Thoracic aorta (tissue), 2 donors: ENCODE results near the gene TRAF3IP1. TPM values are rescaled to one million over a fixed set of nuclear protein-coding genes. Genes with fewer than 3 reads are reported as not detected.

ENCODE experiments used
- ATAC-seq: fragments of 150-250 bp; one replicate; pipeline ENCODE4 v1.8.0; 2017; ENCODE audit warnings: low read depth; ENCODE audit not compliant: insufficient number of reproducible peaks, low FRiP score
- DNase-seq: peaks from one replicate; pipeline ENCODE4 v3.0.0-alpha.2; 2020; ENCODE audit warnings: low spot score
- H3K27ac ChIP-seq, 2 donors: fragments of 200-600 bp; sonication (generic); 1 replicate in 1 of 2; 2 replicates in 1 of 2; pipeline ENCODE4 v1.5.1; 2016; ENCODE audit warnings: mild to moderate bottlenecking in 2 of 2, moderate library complexity in 2 of 2
- H3K27me3 ChIP-seq: fragments of 200-600 bp; sonication (generic); replicated peaks from 2 replicates; pipeline ENCODE4 v1.6.0; 2016; ENCODE audit warnings: mild to moderate bottlenecking; ENCODE audit not compliant: insufficient read depth
- H3K36me3 ChIP-seq: fragments of 200-600 bp; sonication (generic); one replicate; pipeline ENCODE4 v1.5.1; 2016
- H3K4me1 ChIP-seq, 2 donors: fragments of 200-600 bp; sonication (generic); 1 replicate in 1 of 2; 2 replicates in 1 of 2; pipeline versions ENCODE4 v1.5.1 to v1.6.0; 2016; ENCODE audit warnings: low read depth in 2 of 2, mild to moderate bottlenecking in 1 of 2; ENCODE audit not compliant: control insufficient read depth in 1 of 2
- H3K4me3 ChIP-seq: fragments of 200-600 bp; sonication (generic); 2 replicates; pipeline ENCODE4 v1.5.1; 2016; ENCODE audit warnings: mild to moderate bottlenecking
- H3K9me3 ChIP-seq: fragments of 200-600 bp; sonication (generic); 2 replicates; pipeline ENCODE4 v1.5.1; 2016
- total RNA-seq, 2 donors: library from RNA; depleted of rRNA; stranded (reverse); fragments of >200 nt; gene quantifications; one replicate each; pipeline versions ENCODE4 v1.1.0 to v1.2.3, GENCODE V29; 2016
- TF ChIP-seq, protein P1 (sequence below): fragments of 200-600 bp; sonication (generic); IDR thresholded peaks from one replicate; pipeline ENCODE4 v1.5.1; 2019; ENCODE audit warnings: antibody characterized with exemption

Gene TRAF3IP1
- total RNA-seq, 2 donors from 2014 or later: 19.4 to 23.7 TPM

DNA sequence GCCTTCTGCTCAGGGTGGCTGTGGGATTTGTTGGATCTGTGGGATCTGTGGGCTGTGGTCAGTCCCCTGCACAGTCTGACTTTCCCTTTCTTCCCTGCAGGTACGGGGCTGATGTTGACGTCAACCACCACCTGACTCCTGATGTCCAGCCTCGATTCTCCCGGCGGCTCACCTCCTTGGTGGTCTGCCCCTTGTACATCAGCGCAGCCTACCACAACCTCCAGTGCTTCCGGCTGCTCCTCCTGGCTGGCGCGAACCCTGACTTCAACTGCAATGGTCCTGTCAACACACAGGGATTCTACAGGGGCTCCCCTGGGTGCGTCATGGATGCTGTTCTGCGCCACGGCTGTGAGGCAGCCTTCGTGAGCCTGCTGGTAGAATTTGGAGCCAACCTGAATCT, 123.9 kb downstream of the TRAF3IP1 start:
- DNase-seq (no peak), ATAC-seq (no peak)
- H3K27me3 ChIP-seq: no peaks in the 10 kb centered on the region
- TF ChIP-seq, protein P1, sequence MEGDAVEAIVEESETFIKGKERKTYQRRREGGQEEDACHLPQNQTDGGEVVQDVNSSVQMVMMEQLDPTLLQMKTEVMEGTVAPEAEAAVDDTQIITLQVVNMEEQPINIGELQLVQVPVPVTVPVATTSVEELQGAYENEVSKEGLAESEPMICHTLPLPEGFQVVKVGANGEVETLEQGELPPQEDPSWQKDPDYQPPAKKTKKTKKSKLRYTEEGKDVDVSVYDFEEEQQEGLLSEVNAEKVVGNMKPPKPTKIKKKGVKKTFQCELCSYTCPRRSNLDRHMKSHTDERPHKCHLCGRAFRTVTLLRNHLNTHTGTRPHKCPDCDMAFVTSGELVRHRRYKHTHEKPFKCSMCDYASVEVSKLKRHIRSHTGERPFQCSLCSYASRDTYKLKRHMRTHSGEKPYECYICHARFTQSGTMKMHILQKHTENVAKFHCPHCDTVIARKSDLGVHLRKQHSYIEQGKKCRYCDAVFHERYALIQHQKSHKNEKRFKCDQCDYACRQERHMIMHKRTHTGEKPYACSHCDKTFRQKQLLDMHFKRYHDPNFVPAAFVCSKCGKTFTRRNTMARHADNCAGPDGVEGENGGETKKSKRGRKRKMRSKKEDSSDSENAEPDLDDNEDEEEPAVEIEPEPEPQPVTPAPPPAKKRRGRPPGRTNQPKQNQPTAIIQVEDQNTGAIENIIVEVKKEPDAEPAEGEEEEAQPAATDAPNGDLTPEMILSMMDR: no peak
- H3K4me1 ChIP-seq: peaks cover 2 to 12% of the 10 kb centered on the region in 2 donors
- no peak overlapping the region for H3K4me3 ChIP-seq
- H3K36me3 ChIP-seq: peaks cover 36% of the 10 kb centered on the region
- no peaks in the 10 kb centered on the region for H3K9me3 ChIP-seq
- H3K27ac ChIP-seq: no peak overlapping the region

DNA sequence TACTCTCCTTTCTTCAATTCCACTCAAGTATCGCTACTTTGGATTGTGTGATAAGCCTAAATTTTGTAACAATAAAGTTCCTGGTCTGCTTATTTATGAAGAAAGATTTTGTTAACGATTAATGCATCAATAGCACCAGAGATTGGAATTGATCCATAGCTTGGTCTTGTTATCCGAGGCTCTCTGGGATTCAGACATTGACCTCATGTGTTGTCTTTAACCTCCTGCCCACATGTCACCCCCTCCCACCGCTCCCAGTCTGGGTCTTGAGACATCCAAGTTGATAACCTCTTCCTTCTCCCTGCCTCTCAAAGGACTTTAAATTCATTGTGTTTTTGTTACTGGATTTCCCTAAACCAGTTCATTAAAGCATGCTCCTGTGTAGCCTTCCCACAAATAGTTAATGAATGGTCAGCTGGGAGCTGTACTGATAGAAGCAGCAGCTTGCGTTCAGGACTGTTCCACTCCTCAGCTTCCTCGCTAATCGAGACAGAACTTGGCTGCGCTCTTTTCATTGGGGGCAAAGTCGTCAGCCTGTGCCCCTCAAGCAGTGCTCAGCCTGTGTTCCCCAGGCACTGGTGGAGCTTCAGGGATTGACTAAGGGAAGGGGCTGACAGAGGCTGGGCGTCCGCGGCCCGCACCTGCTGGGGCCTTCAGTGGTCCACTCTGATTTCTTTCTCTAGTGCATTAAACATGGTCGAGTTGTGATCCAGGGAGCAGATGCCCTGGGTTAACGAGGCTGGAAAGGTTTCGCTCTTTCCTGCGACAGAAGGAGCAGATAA, 125.3 kb downstream of the TRAF3IP1 start:
- peaks cover 41% of the 10 kb centered on the region for H3K36me3 ChIP-seq
- H3K4me3 ChIP-seq: no peak overlapping the region
- DNase-seq: no peak
- peaks cover 2% of the 10 kb centered on the region in 2 donors for H3K4me1 ChIP-seq
- H3K27ac ChIP-seq: no peak overlapping the region
- no peak for ATAC-seq
- no peaks in the 10 kb centered on the region for H3K9me3 ChIP-seq
- no peaks in the 10 kb centered on the region for H3K27me3 ChIP-seq
- TF ChIP-seq, protein P1: no peak

DNA sequence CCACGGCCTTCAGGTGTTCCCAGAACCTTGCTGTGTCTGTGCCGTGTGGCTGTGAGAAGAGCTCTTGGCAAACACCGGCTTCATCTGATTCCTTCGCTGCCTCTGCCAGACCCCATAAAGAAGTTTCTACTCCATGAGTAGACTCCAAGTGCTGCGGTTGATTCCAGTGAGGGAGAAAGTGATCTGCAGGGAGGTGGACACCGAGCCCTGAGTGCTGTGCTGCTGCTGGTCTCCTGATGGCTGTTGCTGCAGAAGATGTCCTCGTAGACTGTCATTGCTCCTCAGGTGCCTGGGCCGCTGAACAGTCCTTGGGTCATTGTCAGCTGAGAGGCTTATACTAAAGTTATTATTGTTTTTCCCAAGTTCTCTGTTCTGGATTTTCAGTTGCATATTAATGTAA, 126.1 kb downstream of the TRAF3IP1 start:
- TF ChIP-seq, protein P1: no peak
- Histone ChIP-seq H3K4me1 (peaks cover 0 to 2% of the 10 kb centered on the region in 2 donors), H3K36me3 (peaks cover 45% of the 10 kb centered on the region)

DNA sequence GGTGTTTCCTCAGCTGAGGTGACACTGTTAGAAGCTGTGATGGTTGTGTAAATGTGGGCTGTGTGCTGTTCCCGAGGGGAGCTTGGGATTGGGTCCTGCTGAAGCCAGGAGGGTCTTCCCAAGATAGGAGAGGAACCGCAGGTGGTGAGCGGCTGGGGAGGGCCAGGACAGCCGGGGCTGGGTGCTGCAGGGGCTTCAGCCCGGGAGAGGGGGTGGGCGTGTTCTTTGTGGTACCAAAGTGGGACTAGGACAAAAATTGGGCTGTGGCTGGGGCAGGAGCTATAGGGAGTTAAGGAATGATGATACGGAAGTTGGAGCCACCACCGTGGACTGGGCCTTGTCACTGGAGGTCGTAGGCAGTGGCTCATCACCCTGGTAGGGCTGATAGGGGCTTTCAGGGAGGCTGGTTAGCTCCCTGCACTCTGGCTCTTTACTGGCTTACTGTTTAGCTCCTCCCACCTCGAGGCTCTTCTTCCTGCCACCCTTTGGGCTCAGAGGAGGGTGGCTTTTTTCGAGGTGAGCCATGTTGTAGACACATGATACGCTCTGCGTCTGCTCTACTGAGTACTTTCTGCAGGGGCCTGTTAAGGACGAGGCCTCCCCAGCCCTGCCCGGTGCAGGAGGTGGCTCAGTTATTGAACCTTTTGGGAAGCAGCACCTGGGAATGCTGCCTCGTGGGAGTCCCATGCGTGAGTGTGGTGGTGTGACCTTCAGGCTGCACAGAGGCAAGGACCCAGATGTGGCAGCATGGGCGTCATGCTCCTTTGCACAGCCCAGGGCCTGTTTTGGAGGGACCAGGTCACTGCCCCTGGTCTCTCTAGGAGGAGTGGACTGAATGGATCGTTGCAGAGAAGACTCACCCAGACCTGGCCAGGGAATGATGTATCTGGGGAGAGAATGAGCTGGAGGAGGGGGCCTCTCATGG, 128.0 kb downstream of the TRAF3IP1 start:
- Histone ChIP-seq H3K4me1 (no peaks in the 10 kb centered on the region), H3K27ac (no peak overlapping the region), H3K9me3 (no peaks in the 10 kb centered on the region), H3K4me3 (no peak overlapping the region), H3K27me3 (no peaks in the 10 kb centered on the region), H3K36me3 (peaks cover 52% of the 10 kb centered on the region)
- DNase-seq: no peak
- no peak for ATAC-seq
- TF ChIP-seq, protein P1: no peak

More for the DNA sequence above, 126.1 kb downstream of the TRAF3IP1 start:
- ATAC-seq (no peak), DNase-seq (no peak)
- H3K4me3 ChIP-seq: no peak overlapping the region
- H3K27me3 ChIP-seq: no peaks in the 10 kb centered on the region
- no peak overlapping the region for H3K27ac ChIP-seq
- H3K9me3 ChIP-seq: no peaks in the 10 kb centered on the region

DNA sequence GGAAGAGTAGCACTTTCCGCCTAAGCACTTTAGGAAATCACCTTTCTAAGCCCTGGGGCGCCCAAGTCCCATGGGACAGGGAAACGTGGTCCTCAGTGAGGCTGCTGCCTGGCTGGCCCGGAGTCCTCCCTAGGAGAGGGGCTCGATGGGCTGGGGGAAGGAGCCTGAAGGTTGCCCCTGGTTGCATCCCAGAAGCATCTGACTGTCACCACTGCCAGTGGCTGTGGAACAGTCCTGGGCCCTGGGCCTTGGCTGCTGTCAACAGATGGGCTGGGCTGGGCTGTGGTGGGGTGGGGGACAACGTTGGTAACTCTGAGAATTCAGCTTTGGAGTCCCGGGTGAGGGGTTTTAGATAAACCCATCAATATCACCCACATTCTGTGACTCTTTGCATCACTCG, 128.9 kb downstream of the TRAF3IP1 start:
- Histone ChIP-seq H3K27me3 (no peaks in the 10 kb centered on the region), H3K4me1 (no peaks in the 10 kb centered on the region), H3K27ac (no peak overlapping the region), H3K36me3 (peaks cover 51% of the 10 kb centered on the region), H3K4me3 (no peak overlapping the region), H3K9me3 (no peaks in the 10 kb centered on the region)
- ATAC-seq (no peak), DNase-seq (no peak)
- TF ChIP-seq, protein P1: no peak
